GM23338 (cell line): ENCODE data around the gene VEGFC. TPM values are rescaled to one million over a fixed set of nuclear protein-coding genes. Genes with fewer than 3 reads are reported as not detected.

Source experiments
- ATAC-seq: fragments of 200-7000 bp; cut with Tn5 transposase; 3 replicates; pipeline ENCODE4 v1.9.1; 2020
- DNase-seq: peaks from one replicate; pipeline ENCODE4 v3.0.0-alpha.2; 2015; ENCODE audit warnings: low spot score
- H2AFZ ChIP-seq: fragments of 200-600 bp; sonication (generic); 2 replicates; pipeline ENCODE4 v1.8.0; 2016; ENCODE audit warnings: antibody characterized with exemption, mild to moderate bottlenecking, moderate library complexity
- H3F3A ChIP-seq: fragments of 200-600 bp; sonication (generic); replicated peaks from 2 replicates; pipeline ENCODE4 v1.8.0; 2017; ENCODE audit warnings: antibody characterized with exemption, mixed run types, low read depth
- H3K27ac ChIP-seq: fragments of 200-600 bp; sonication (generic); 2 replicates; pipeline ENCODE4 v1.6.1; 2016; ENCODE audit warnings: low read depth
- H3K27me3 ChIP-seq: fragments of 200-600 bp; sonication (generic); 2 replicates; pipeline ENCODE4 v1.8.0; 2016; ENCODE audit warnings: mild to moderate bottlenecking, mixed run types, moderate library complexity; ENCODE audit not compliant: insufficient read depth
- H3K36me3 ChIP-seq: fragments of 200-600 bp; sonication (generic); 2 replicates; pipeline ENCODE4 v1.8.0; 2016; ENCODE audit warnings: mild to moderate bottlenecking; ENCODE audit not compliant: insufficient read depth
- H3K4me1 ChIP-seq: fragments of 200-600 bp; sonication (generic); 2 replicates; pipeline ENCODE4 v1.8.0; 2016; ENCODE audit warnings: mild to moderate bottlenecking, moderate library complexity; ENCODE audit not compliant: insufficient read depth
- H3K4me2 ChIP-seq: fragments of 200-600 bp; sonication (generic); 2 replicates; pipeline ENCODE4 v1.7.1; 2017; ENCODE audit warnings: mixed run types
- H3K4me3 ChIP-seq: fragments of 200-600 bp; sonication (generic); 2 replicates; pipeline ENCODE4 v1.6.1; 2016; ENCODE audit warnings: mixed run types
- H3K79me2 ChIP-seq: fragments of 200-600 bp; sonication (generic); replicated peaks from 2 replicates; pipeline ENCODE4 v1.8.0; 2017; ENCODE audit warnings: mild to moderate bottlenecking; ENCODE audit not compliant: insufficient read depth
- H3K9me2 ChIP-seq: fragments of 200-600 bp; sonication (generic); 2 replicates; pipeline ENCODE4 v1.8.0; 2017; ENCODE audit not compliant: insufficient read depth
- H4K20me1 ChIP-seq: fragments of 200-600 bp; sonication (generic); replicated peaks from 2 replicates; pipeline ENCODE4 v1.8.0; 2017; ENCODE audit warnings: mild to moderate bottlenecking; ENCODE audit not compliant: insufficient read depth
- H3K27ac Mint-ChIP-seq: 2 replicates; pipeline ENCODE4 v1.8.0; 2020; ENCODE audit warnings: inconsistent platforms, mild to moderate bottlenecking, moderate library complexity, mixed read lengths
- H3K27me3 Mint-ChIP-seq: 3 replicates; pipeline ENCODE4 v1.8.0; 2022; ENCODE audit warnings: low read depth, mild to moderate bottlenecking, moderate library complexity, mixed read lengths, inconsistent platforms; ENCODE audit not compliant: insufficient read depth, poor library complexity
- H3K36me3 Mint-ChIP-seq: 3 replicates; pipeline ENCODE4 v1.8.0; 2021; ENCODE audit warnings: low read depth, mild to moderate bottlenecking, inconsistent platforms, moderate library complexity, mixed read lengths
- H3K4me1 Mint-ChIP-seq: 3 replicates; pipeline ENCODE4 v1.8.0; 2020; ENCODE audit warnings: mild to moderate bottlenecking, inconsistent platforms, mixed read lengths
- H3K4me3 Mint-ChIP-seq: 3 replicates; pipeline ENCODE4 v1.8.0; 2021; ENCODE audit warnings: moderate library complexity, mild to moderate bottlenecking, inconsistent platforms, mixed read lengths
- H3K9me3 Mint-ChIP-seq: 3 replicates; pipeline ENCODE4 v1.8.0; 2020; ENCODE audit warnings: moderate library complexity, mild to moderate bottlenecking, inconsistent platforms, mixed read lengths
- CREB1 ChIP-seq: fragments of 250-450 bp; sonication (Bioruptor Pico); IDR thresholded peaks from 2 replicates; pipeline ENCODE4 v1.5.0; 2020; ENCODE audit warnings: low read depth, mild to moderate bottlenecking, moderate library complexity
- ETS1 ChIP-seq: IDR thresholded peaks from 2 replicates; pipeline ENCODE4 v1.6.1; 2016; ENCODE audit warnings: antibody characterized with exemption
- EZH2 ChIP-seq: fragments of 200-600 bp; sonication (generic); IDR thresholded peaks from one replicate; pipeline ENCODE4 v1.8.0; 2017; ENCODE audit warnings: antibody characterized with exemption, mild to moderate bottlenecking, low read depth; ENCODE audit not compliant: unreplicated experiment
- EZH2phosphoT487 ChIP-seq: fragments of 200-600 bp; sonication (generic); IDR thresholded peaks from one replicate; pipeline ENCODE4 v1.8.1; 2018; ENCODE audit warnings: antibody characterized with exemption; ENCODE audit not compliant: unreplicated experiment
- JUNB ChIP-seq: IDR thresholded peaks from one replicate; pipeline ENCODE4 v1.6.1; 2016; ENCODE audit warnings: antibody characterized with exemption; ENCODE audit not compliant: unreplicated experiment
- NANOG ChIP-seq: IDR thresholded peaks from 2 replicates; pipeline ENCODE4 v1.6.1; 2016; ENCODE audit warnings: antibody characterized with exemption, borderline replicate concordance
- ZNF114 ChIP-seq: fragments of 250-450 bp; sonication (Bioruptor Pico); IDR thresholded peaks from 2 replicates; pipeline ENCODE4 v1.5.0; 2020; ENCODE audit warnings: mild to moderate bottlenecking, moderate library complexity
- ZNF331 ChIP-seq: fragments of 250-450 bp; sonication (Bioruptor Pico); IDR thresholded peaks from 2 replicates; pipeline ENCODE4 v1.5.0; 2020; ENCODE audit warnings: low read depth, mild to moderate bottlenecking, moderate library complexity
- polyA plus RNA-seq: library from polyadenylated mRNA; unstranded; fragments of >200 nt; fragmentation: Nextera tagmentation; extraction: Ambion mirVana; gene quantifications from 2 replicates; pipeline ENCODE4 v1.2.1, GENCODE V29; 2016
- total RNA-seq: library from RNA; depleted of rRNA; stranded (reverse); fragments of >200 nt; shearing (Covaris generic); gene quantifications from 2 replicates; pipeline ENCODE4 v1.2.3, GENCODE V29; 2014
- TF ChIP-seq, protein P1 (sequence below), 2 experiments: fragments of 200-600 bp in 1 of 2; sonication (generic) in 1 of 2; conservative IDR thresholded peaks; 2 replicates each; pipeline versions ENCODE4 v1.5.1 to v1.6.1; 2016 to 2017; ENCODE audit warnings: antibody characterized with exemption in 2 of 2, low read depth in 2 of 2, mild to moderate bottlenecking in 2 of 2, moderate library complexity in 1 of 2
- TF ChIP-seq, protein P2 (sequence below): IDR thresholded peaks from one replicate; pipeline ENCODE4 v1.6.1; 2018; ENCODE audit warnings: antibody characterized with exemption; ENCODE audit not compliant: unreplicated experiment

Gene VEGFC
- total and polyA plus RNA-seq, 2 experiments from 2014 or later = 0.87 to 1.1 TPM

- Mint-ChIP-seq H3K27me3 (no peaks in the 10 kb centered on the region), H3K4me1 (peaks cover 8% of the 10 kb centered on the region; the same call in 2 of the 3 replicates), H3K27ac (no peak overlapping the region), H3K4me3 (no peak overlapping the region), H3K36me3 (no peaks in the 10 kb centered on the region), H3K9me3 (no peaks in the 10 kb centered on the region)
- no peak for ATAC-seq
- no peaks in the 10 kb centered on the region for H3K27me3 ChIP-seq
- no peak for DNase-seq
- no peaks in the 10 kb centered on the region; the same call in 1 of the 2 replicates for H3K79me2 ChIP-seq
- no peak overlapping the region for H3K27ac ChIP-seq
- no peak overlapping the region for H3K4me3 ChIP-seq
- H3K4me2 ChIP-seq = no peak overlapping the region
- H3K36me3 ChIP-seq = no peaks in the 10 kb centered on the region
- TF ChIP-seq ETS1 = no peak
- no peak for TF ChIP-seq EZH2phosphoT487
- TF ChIP-seq, protein P1, sequence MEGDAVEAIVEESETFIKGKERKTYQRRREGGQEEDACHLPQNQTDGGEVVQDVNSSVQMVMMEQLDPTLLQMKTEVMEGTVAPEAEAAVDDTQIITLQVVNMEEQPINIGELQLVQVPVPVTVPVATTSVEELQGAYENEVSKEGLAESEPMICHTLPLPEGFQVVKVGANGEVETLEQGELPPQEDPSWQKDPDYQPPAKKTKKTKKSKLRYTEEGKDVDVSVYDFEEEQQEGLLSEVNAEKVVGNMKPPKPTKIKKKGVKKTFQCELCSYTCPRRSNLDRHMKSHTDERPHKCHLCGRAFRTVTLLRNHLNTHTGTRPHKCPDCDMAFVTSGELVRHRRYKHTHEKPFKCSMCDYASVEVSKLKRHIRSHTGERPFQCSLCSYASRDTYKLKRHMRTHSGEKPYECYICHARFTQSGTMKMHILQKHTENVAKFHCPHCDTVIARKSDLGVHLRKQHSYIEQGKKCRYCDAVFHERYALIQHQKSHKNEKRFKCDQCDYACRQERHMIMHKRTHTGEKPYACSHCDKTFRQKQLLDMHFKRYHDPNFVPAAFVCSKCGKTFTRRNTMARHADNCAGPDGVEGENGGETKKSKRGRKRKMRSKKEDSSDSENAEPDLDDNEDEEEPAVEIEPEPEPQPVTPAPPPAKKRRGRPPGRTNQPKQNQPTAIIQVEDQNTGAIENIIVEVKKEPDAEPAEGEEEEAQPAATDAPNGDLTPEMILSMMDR (conservative IDR thresholded peaks at IDR 0.05; ENCODE audit: low read depth in 2 of 2) = no peak
- no peak for TF ChIP-seq ZNF331 (CRISPR knock-in tag)
- TF ChIP-seq JUNB = no peak
- TF ChIP-seq ZNF114 = no peak
- no peak for TF ChIP-seq CREB1 (CRISPR knock-in tag)
- H3F3A ChIP-seq = no peaks in the 10 kb centered on the region
- no peaks in the 10 kb centered on the region for H3K9me2 ChIP-seq
- H4K20me1 ChIP-seq = no peaks in the 10 kb centered on the region
- no peaks in the 10 kb centered on the region for H3K4me1 ChIP-seq
- H2AFZ ChIP-seq = no peak overlapping the region
Observed at GRCh38 chr4:176751061-176751460, 41.7 kb downstream of the VEGFC start.

- no peak for DNase-seq
- H3F3A ChIP-seq = no peaks in the 10 kb centered on the region
- H2AFZ ChIP-seq = no peak overlapping the region
- H3K9me3 Mint-ChIP-seq = no peaks in the 10 kb centered on the region
- H3K27ac Mint-ChIP-seq = no peak overlapping the region
- H3K4me3 Mint-ChIP-seq = no peak overlapping the region
- no peaks in the 10 kb centered on the region for H3K79me2 ChIP-seq
- no peaks in the 10 kb centered on the region for H3K4me1 ChIP-seq
- H3K4me3 ChIP-seq = no peak overlapping the region
- H3K4me1 Mint-ChIP-seq = no peaks in the 10 kb centered on the region
- H3K27me3 Mint-ChIP-seq = no peaks in the 10 kb centered on the region
- H3K4me2 ChIP-seq = no peak overlapping the region
- H3K36me3 ChIP-seq = no peaks in the 10 kb centered on the region
- H3K9me2 ChIP-seq = no peaks in the 10 kb centered on the region
- no peak for ATAC-seq
- no peaks in the 10 kb centered on the region for H3K36me3 Mint-ChIP-seq
- H3K27ac ChIP-seq = no peak overlapping the region
- H3K27me3 ChIP-seq = no peaks in the 10 kb centered on the region
- TF ChIP-seq ZNF114 (no peak), JUNB (no peak)
- H4K20me1 ChIP-seq = no peaks in the 10 kb centered on the region
Observed at GRCh38 chr4:176746846-176747245, 45.9 kb downstream of the VEGFC start.

- ATAC-seq (no peak), DNase-seq (no peak)
- no peaks in the 10 kb centered on the region for H3K9me2 ChIP-seq
- H2AFZ ChIP-seq = no peak overlapping the region
- H3K79me2 ChIP-seq = no peaks in the 10 kb centered on the region
- no peaks in the 10 kb centered on the region for H4K20me1 ChIP-seq
- H3K4me1 ChIP-seq = no peaks in the 10 kb centered on the region
- H3K27me3 Mint-ChIP-seq = no peaks in the 10 kb centered on the region
- no peaks in the 10 kb centered on the region for H3K36me3 ChIP-seq
- no peak overlapping the region for H3K27ac ChIP-seq
- H3K4me3 ChIP-seq = no peak overlapping the region
- H3K4me1 Mint-ChIP-seq = no peaks in the 10 kb centered on the region
- no peaks in the 10 kb centered on the region for H3K27me3 ChIP-seq
- no peaks in the 10 kb centered on the region for H3F3A ChIP-seq
- no peak overlapping the region for H3K4me3 Mint-ChIP-seq
- no peak overlapping the region for H3K4me2 ChIP-seq
- no peak overlapping the region for H3K27ac Mint-ChIP-seq
- no peaks in the 10 kb centered on the region for H3K9me3 Mint-ChIP-seq
- no peaks in the 10 kb centered on the region for H3K36me3 Mint-ChIP-seq
- TF ChIP-seq ZNF331 (CRISPR knock-in tag) (no peak), NANOG (no peak), EZH2 (no peak), CREB1 (CRISPR knock-in tag) (no peak)
- TF ChIP-seq, protein P2, sequence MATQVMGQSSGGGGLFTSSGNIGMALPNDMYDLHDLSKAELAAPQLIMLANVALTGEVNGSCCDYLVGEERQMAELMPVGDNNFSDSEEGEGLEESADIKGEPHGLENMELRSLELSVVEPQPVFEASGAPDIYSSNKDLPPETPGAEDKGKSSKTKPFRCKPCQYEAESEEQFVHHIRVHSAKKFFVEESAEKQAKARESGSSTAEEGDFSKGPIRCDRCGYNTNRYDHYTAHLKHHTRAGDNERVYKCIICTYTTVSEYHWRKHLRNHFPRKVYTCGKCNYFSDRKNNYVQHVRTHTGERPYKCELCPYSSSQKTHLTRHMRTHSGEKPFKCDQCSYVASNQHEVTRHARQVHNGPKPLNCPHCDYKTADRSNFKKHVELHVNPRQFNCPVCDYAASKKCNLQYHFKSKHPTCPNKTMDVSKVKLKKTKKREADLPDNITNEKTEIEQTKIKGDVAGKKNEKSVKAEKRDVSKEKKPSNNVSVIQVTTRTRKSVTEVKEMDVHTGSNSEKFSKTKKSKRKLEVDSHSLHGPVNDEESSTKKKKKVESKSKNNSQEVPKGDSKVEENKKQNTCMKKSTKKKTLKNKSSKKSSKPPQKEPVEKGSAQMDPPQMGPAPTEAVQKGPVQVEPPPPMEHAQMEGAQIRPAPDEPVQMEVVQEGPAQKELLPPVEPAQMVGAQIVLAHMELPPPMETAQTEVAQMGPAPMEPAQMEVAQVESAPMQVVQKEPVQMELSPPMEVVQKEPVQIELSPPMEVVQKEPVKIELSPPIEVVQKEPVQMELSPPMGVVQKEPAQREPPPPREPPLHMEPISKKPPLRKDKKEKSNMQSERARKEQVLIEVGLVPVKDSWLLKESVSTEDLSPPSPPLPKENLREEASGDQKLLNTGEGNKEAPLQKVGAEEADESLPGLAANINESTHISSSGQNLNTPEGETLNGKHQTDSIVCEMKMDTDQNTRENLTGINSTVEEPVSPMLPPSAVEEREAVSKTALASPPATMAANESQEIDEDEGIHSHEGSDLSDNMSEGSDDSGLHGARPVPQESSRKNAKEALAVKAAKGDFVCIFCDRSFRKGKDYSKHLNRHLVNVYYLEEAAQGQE = no peak
- TF ChIP-seq, protein P1 (conservative IDR thresholded peaks at IDR 0.05; ENCODE audit: low read depth in 2 of 2) = no peak
Observed at GRCh38 chr4:176745902-176746301, 46.8 kb downstream of the VEGFC start.
